SK-N-SH treated with all-trans-retinoic acid at 6 μM for 48 hours (cell line): ENCODE data around the gene SLC12A9.

Source experiments
- ATAC-seq: fragments of 200-7000 bp; cut with Tn5 transposase; 3 replicates; pipeline ENCODE4 v1.9.1; 2020; ENCODE audit warnings: mild to moderate bottlenecking, moderate library complexity
- ARNTL ChIP-seq: fragments of 450-650 bp; formaldehyde crosslinking; IDR thresholded peaks from 2 replicates; pipeline ENCODE4 v1.5.0; 2020; ENCODE audit warnings: low read depth, mild to moderate bottlenecking, moderate library complexity, borderline replicate concordance
- BACH2 ChIP-seq: fragments of 250-450 bp; sonication (Bioruptor Pico); IDR thresholded peaks from 2 replicates; pipeline ENCODE4 v1.9.0; 2021; ENCODE audit warnings: mild to moderate bottlenecking, borderline replicate concordance
- CREB5 ChIP-seq: fragments of 250-450 bp; sonication (Bioruptor Pico); IDR thresholded peaks from 2 replicates; pipeline ENCODE4 v1.5.1; 2020; ENCODE audit warnings: low read depth, mild to moderate bottlenecking, moderate library complexity
- CSDC2 ChIP-seq: fragments of 250-450 bp; sonication (Bioruptor Pico); IDR thresholded peaks from 2 replicates; pipeline ENCODE4 v1.5.0; 2020; ENCODE audit warnings: mild to moderate bottlenecking, moderate library complexity
- CSRNP3 ChIP-seq: fragments of 250-450 bp; sonication (Bioruptor Pico); IDR thresholded peaks from 2 replicates; pipeline ENCODE4 v1.5.1; 2021; ENCODE audit warnings: mild to moderate bottlenecking, moderate library complexity
- GLIS3 ChIP-seq: fragments of 250-450 bp; sonication (Bioruptor Pico); IDR thresholded peaks from 2 replicates; pipeline ENCODE4 v1.5.0; 2020; ENCODE audit warnings: mild to moderate bottlenecking, moderate library complexity
- ISL1 ChIP-seq: fragments of 250-450 bp; sonication (Bioruptor Pico); IDR thresholded peaks from 2 replicates; pipeline ENCODE4 v2.1.2; 2022; ENCODE audit warnings: mild to moderate bottlenecking, moderate library complexity
- OSR1 ChIP-seq: fragments of 250-450 bp; sonication (Bioruptor Pico); IDR thresholded peaks from 2 replicates; pipeline ENCODE4 v1.8.0; 2022; ENCODE audit warnings: moderate library complexity, mild to moderate bottlenecking, inconsistent platforms
- PATZ1 ChIP-seq: fragments of 250-450 bp; sonication (Bioruptor Pico); IDR thresholded peaks from 2 replicates; pipeline ENCODE4 v1.8.0; 2020; ENCODE audit warnings: mild to moderate bottlenecking, moderate library complexity, borderline replicate concordance
- POU6F1 ChIP-seq: fragments of 250-450 bp; sonication (Bioruptor Pico); IDR thresholded peaks from 2 replicates; pipeline ENCODE4 v1.8.0; 2021; ENCODE audit warnings: low read depth, mild to moderate bottlenecking, moderate library complexity, borderline replicate concordance
- PPARA ChIP-seq: fragments of 250-450 bp; sonication (Bioruptor Pico); IDR thresholded peaks from 2 replicates; pipeline ENCODE4 v1.5.0; 2020; ENCODE audit warnings: mild to moderate bottlenecking, borderline replicate concordance
- RARB ChIP-seq: fragments of 250-450 bp; sonication (Bioruptor Pico); IDR thresholded peaks from 2 replicates; pipeline ENCODE4 v1.8.0; 2021; ENCODE audit warnings: mild to moderate bottlenecking, moderate library complexity
- SNAI2 ChIP-seq: fragments of 250-450 bp; sonication (Bioruptor Pico); IDR thresholded peaks from 2 replicates; pipeline ENCODE4 v1.5.0; 2020; ENCODE audit warnings: mild to moderate bottlenecking, moderate library complexity
- TCF4 ChIP-seq: fragments of 250-450 bp; sonication (Bioruptor Pico); IDR thresholded peaks from 2 replicates; pipeline ENCODE4 v1.8.0; 2021; ENCODE audit warnings: mild to moderate bottlenecking, moderate library complexity, borderline replicate concordance
- TOX ChIP-seq: fragments of 250-450 bp; sonication (Bioruptor Pico); IDR thresholded peaks from 2 replicates; pipeline ENCODE4 v1.8.0; 2021; ENCODE audit warnings: mild to moderate bottlenecking, moderate library complexity, borderline replicate concordance
- TSHZ2 ChIP-seq: fragments of 250-450 bp; sonication (Bioruptor Pico); IDR thresholded peaks from 2 replicates; pipeline ENCODE4 v1.5.0; 2020; ENCODE audit warnings: mild to moderate bottlenecking, moderate library complexity
- ZC3H10 ChIP-seq: fragments of 250-450 bp; sonication (Bioruptor Pico); IDR thresholded peaks from 2 replicates; pipeline ENCODE4 v1.5.1; 2021; ENCODE audit warnings: mild to moderate bottlenecking, moderate library complexity
- ZFP3 ChIP-seq: fragments of 250-450 bp; sonication (Bioruptor Pico); IDR thresholded peaks from 2 replicates; pipeline ENCODE4 v1.5.0; 2020; ENCODE audit warnings: mild to moderate bottlenecking, moderate library complexity
- ZFP30 ChIP-seq: fragments of 450-650 bp; formaldehyde crosslinking; IDR thresholded peaks from 2 replicates; pipeline ENCODE4 v1.5.0; 2022; ENCODE audit warnings: mild to moderate bottlenecking, moderate library complexity
- ZNF565 ChIP-seq: fragments of 450-650 bp; formaldehyde crosslinking; conservative IDR thresholded peaks from 2 replicates; pipeline ENCODE4 v1.5.0; 2020; ENCODE audit warnings: low read depth, mild to moderate bottlenecking, moderate library complexity
- ZNF70 ChIP-seq: fragments of 450-650 bp; formaldehyde crosslinking; IDR thresholded peaks from 2 replicates; pipeline ENCODE4 v1.5.0; 2020; ENCODE audit warnings: mild to moderate bottlenecking, moderate library complexity
- ZNF8 ChIP-seq: fragments of 450-650 bp; formaldehyde crosslinking; IDR thresholded peaks from 2 replicates; pipeline ENCODE4 v1.5.0; 2020; ENCODE audit warnings: mild to moderate bottlenecking, moderate library complexity

Gene SLC12A9

GRCh38 chr7:100884736-100885439 is 32.4 kb downstream of the SLC12A9 start:
- ATAC-seq: no peak
- TF ChIP-seq BACH2 (CRISPR knock-in tag) (no peak), OSR1 (CRISPR knock-in tag) (no peak), CSRNP3 (CRISPR knock-in tag) (no peak), TOX (CRISPR knock-in tag) (no peak), CREB5 (CRISPR knock-in tag) (no peak), CSDC2 (CRISPR knock-in tag) (no peak), ZC3H10 (no peak), PATZ1 (CRISPR knock-in tag) (no peak), GLIS3 (CRISPR knock-in tag) (no peak), ZFP30 (CRISPR knock-in tag) (no peak), ZNF565 (CRISPR knock-in tag) (no peak), ZNF8 (CRISPR knock-in tag) (no peak), SNAI2 (CRISPR knock-in tag) (no peak), ISL1 (CRISPR knock-in tag) (no peak)
- TF ChIP-seq, all 23 proteins: peak for 0

GRCh38 chr7:100885440-100886141 is 33.1 kb downstream of the SLC12A9 start:
- no peak for ATAC-seq

GRCh38 chr7:100886142-100886935 is 33.8 kb downstream of the SLC12A9 start:
- no peak for ATAC-seq
- TF ChIP-seq ZC3H10 (no peak), PPARA (CRISPR knock-in tag) (no peak), CSDC2 (CRISPR knock-in tag) (no peak), ZFP30 (CRISPR knock-in tag) (no peak), GLIS3 (CRISPR knock-in tag) (no peak), CREB5 (CRISPR knock-in tag) (no peak), ZNF70 (CRISPR knock-in tag) (no peak), ARNTL (CRISPR knock-in tag) (no peak), ZNF8 (CRISPR knock-in tag) (no peak), POU6F1 (CRISPR knock-in tag) (no peak), TSHZ2 (CRISPR knock-in tag) (no peak), PATZ1 (CRISPR knock-in tag) (no peak), RARB (CRISPR knock-in tag) (no peak), BACH2 (CRISPR knock-in tag) (no peak), ZFP3 (no peak), TCF4 (no peak), TOX (CRISPR knock-in tag) (no peak), SNAI2 (CRISPR knock-in tag) (no peak)

More at GRCh38 chr7:100885440-100886141, 33.1 kb downstream of the SLC12A9 start:
- TF ChIP-seq CSDC2 (CRISPR knock-in tag): no peak
